ENCODE data around the gene RNU7-1.

The RNU7-1 gene

DNA sequence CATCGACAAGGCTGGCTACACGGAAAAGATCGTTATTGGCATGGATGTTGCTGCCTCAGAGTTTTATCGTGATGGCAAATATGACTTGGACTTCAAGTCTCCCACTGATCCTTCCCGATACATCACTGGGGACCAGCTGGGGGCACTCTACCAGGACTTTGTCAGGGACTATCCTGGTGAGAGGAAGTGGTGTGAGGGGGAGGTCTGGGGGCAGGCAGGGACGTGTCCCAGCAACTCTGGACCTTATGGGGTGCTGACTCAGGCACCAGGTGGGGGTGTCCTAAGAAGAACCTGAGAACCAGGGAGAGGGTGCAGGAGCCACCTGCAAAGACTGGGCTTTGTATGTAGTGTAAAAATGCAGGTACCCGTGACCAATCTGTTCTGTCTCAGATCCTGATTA is 24.0 kb upstream of the RNU7-1 start:
- no peak for DNase-seq

GRCh38 chr12:6921539-6921938 is 22.1 kb upstream of the RNU7-1 start:
- no peak for DNase-seq

DNA sequence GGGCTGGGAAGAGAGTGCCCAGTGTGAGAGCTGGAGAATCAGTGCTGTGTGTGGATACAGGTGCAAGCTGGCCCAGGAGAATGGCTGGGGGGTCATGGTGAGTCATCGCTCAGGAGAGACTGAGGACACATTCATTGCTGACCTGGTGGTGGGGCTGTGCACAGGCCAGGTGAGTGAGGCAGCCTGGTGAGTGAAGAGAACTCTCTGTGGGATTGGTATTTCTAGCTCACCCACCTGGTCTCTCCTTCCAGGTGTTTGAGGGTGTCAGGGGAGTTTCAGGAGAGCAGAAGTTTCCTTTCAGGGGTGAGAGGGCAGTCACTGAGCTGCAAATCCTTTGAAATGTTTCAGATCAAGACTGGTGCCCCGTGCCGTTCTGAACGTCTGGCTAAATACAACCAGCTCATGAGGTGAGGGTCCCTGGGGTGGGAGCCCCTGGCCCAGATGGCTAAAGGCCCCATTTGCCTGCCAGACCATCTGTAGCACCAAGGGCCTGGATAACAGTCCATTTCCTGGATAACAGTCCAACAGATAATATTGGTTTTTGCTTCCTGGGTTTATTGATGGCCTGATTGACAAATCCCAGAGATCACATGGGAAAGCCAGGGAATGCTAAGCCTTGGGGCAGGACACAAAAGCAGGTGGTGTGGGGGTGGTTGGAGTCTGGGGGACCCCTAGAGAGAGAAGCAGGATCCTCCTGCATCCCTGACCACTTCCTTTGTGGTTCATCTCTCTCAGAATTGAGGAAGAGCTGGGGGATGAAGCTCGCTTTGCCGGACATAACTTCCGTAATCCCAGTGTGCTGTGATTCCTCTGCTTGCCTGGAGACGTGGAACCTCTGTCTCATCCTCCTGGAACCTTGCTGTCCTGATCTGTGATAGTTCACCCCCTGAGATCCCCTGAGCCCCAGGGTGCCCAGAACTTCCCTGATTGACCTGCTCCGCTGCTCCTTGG is 21.3 kb upstream of the RNU7-1 start:
- DNase-seq: no peak

DNA sequence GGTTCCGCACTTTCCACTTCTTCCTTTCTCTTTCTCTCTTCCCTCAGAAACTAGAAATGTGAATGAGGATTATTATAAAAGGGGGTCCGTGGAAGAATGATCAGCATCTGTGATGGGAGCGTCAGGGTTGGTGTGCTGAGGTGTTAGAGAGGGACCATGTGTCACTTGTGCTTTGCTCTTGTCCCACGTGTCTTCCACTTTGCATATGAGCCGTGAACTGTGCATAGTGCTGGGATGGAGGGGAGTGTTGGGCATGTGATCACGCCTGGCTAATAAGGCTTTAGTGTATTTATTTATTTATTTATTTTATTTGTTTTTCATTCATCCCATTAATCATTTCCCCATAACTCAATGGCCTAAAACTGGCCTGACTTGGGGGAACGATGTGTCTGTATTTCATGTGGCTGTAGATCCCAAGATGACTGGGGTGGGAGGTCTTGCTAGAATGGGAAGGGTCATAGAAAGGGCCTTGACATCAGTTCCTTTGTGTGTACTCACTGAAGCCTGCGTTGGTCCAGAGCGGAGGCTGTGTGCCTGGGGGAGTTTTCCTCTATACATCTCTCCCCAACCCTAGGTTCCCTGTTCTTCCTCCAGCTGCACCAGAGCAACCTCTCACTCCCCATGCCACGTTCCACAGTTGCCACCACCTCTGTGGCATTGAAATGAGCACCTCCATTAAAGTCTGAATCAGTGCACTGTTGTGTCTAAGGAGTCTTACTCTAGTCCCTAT is 20.4 kb upstream of the RNU7-1 start:
- DNase-seq: no peak

- no peak for DNase-seq
These were observed 19.8 kb upstream of the RNU7-1 start for GRCh38 chr12:6923851-6924250.

- no peak for DNase-seq
These were observed 18.4 kb upstream of the RNU7-1 start for GRCh38 chr12:6925239-6925539.

GRCh38 chr12:6925540-6926279 is 17.9 kb upstream of the RNU7-1 start:
- no peak for DNase-seq

DNA sequence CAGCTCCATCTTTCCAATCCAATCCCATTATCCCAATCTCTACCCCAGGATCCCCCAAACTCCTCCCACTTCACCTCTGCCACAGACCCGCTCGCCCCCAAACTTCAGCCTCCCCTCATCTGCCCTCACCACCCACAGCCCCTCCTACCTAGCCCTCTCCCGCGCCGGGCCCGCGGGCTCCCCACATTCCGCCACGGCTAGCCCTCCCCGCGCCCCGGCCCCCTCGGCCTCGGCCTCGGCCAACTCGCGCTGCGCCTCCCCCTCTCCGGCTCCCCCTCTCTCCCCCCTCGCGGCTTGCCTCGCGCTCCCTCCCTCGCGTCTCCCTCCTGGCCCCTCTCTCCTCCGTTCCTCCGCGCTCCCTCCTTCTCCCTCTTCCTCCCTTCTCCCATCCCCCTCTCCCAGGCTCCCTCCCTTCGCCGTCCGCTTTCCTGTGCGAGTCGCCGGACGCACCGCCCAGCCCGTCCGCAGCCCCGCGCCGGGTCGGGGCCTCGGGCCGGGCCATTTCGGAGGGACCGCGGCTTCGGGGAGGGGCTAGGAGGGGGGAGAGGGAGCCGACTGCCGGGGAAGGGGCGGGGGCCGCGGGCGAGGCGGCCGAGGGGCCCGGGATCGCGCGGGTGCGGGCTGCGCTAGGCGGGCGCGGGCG is 16.1 kb upstream of the RNU7-1 start, which contains the start of gene ATN1:
ATN1 (plus strand) TSS at position 581 of the 643 bp plus-strand sequence. CDS start 6,043 bp downstream, outside the sequence.
- peak; percentile 64 for DNase-seq

GRCh38 chr12:6928022-6928702 is 15.5 kb upstream of the RNU7-1 start:
- no peak for DNase-seq

DNA sequence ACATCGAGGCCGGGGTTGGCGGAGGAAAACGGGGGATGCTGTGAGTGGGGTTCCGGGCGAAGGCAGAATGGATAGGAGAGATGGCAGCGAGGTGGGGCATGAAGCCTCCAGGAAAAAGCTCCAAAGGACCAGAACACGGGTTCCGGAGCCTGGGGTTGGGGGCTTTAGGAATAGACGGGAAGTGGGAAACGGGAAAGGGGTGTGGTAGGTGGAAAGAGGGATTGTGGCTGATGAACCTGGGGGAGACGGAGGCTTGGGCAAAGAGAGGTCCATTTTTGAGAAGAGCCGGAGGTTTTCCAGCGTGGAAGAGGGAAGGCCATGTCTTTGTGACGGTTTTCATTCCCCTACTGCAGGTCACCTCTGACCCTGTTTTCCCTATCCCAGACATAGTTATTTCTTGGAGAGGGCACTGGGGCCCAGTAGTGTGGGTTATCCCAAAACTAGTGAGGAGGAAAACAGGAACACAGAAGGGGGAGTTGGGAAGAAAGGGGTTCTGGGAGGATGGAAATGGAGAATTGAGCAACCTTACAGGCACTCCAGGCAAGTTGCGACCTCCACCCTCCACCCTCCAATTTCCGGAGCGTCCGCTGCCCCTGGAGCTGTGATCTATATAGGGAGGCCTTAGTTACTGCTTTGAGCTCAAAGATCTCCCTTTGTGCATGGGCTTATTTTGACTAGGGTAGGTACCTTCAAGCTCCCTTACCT is 14.8 kb upstream of the RNU7-1 start:
- DNase-seq: no peak

DNA sequence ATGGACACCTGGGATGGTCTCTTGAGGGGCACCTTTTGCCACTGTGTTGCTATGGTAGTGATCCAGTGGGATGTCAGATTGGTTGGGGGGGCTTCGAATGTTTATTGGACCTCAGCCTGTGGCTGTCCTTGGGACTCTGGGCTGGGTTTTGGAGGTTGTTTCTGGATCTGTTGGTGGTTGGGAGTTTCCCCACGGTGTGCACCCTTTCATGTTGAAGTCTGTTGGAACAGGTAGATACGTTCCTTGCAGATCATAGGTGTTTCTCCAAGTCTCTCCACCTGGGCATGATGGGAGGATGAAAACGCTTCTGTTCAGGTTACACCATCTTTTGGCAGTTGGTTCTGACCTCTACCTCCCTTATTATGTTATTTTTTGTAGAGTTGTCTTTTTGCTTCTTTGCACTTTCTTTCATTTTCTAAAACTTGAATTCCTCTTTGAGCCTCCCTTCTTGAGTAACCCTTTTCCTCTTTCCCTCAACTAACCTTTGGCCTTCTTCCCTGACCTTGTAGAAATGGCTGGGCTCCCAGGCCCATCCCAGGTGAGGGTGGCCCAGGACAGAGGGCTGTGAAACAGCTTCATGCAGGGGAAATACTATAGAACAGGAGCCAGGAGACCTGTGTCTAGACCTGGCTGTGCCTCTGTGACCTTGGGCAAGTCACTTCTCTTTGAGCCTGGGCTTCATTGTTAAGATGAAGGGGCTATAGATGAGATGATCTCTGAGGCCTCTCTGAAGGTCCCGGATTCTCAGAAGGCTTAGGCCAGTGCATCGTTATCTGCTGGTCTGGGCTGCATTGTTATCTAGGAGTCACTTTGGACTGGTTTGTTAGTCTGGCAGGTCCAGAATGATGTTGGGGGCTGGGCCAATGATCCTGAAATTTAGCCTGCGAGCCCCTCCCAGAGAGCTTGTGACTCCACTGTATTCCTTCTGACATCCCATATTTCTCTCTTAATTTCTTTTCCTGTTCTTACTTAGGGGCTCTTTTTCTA is 13.9 kb upstream of the RNU7-1 start:
- DNase-seq: no peak

DNA sequence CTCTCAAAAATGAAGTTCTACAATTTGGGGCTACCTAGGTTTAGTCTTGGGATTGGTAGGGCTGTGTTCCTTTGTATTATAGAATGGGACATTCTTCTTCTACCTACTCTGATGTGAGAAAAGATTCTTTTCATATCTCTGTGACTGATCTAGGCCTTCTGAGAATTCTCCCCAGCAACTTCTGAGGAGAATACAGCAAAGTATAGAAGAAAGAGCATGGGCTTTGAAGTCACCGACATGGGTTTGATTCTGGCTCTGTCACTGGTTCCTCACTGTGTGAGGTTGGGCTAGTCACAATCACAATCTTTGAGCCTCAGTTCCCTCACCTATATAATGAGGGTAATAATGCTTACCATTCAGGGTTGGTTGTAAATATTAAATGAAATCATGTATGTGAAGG is 10.8 kb upstream of the RNU7-1 start:
- DNase-seq: no peak

DNA sequence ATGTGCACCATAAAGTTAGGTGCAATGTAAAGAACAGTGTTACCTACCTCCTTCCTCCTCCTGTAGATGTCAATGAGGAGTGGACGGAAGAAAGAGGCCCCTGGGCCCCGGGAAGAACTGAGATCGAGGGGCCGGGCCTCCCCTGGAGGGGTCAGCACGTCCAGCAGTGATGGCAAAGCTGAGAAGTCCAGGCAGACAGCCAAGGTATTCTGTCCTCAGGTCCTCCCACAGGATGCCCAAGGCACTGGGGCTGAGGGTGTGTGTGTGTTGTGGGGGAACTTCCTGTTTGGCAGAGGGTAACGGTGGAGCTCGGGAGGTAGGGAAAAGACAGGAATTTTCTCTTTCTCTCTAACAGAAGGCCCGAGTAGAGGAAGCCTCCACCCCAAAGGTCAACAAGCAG is 9.5 kb upstream of the RNU7-1 start:
- peak; percentile 1 for DNase-seq

- peak; percentile 10 for DNase-seq
These were observed 8.0 kb upstream of the RNU7-1 start for GRCh38 chr12:6935371-6936193.

- DNase-seq: no peak
These were observed 7.4 kb upstream of the RNU7-1 start for GRCh38 chr12:6936194-6936635.

- peak; percentile 80 for DNase-seq
These were observed 6.8 kb upstream of the RNU7-1 start for GRCh38 chr12:6936636-6937480.

DNA sequence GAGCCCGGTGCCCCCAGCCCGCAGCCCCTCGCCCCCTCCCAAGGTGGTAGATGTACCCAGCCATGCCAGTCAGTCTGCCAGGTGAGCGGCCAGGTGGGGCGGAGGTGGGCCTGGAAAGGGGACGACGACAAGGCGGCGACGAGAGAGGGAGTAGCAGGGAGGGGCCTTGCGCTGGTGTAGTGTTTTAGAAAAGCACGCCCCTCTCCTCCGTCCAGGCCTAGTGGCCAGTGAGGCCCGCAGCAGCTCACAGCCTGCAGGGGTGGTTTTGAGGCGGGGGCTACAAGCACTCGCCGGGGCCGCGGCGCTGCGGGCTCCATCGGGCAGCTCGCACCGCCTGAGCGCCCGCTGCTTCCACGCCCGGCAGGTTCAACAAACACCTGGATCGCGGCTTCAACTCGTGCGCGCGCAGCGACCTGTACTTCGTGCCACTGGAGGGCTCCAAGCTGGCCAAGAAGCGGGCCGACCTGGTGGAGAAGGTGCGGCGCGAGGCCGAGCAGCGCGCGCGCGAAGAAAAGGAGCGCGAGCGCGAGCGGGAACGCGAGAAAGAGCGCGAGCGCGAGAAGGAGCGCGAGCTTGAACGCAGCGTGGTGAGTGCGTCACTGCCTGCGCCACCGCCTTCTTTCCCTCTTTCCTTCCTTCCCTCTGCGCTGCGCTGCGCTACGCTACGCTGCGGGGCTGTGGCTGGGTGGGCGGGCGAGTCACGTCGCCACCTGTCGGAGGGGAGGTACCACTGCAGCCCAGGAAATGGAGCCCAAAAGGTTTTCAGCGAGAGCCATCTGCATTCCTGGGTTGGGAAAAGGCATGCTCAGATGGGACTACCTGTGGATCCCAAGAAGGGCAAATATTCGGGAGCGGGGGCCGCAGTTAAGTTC is 5.9 kb upstream of the RNU7-1 start:
- DNase-seq: peak; percentile 94
